ENCODE measurements around the gene ANKRD61.

DNA sequence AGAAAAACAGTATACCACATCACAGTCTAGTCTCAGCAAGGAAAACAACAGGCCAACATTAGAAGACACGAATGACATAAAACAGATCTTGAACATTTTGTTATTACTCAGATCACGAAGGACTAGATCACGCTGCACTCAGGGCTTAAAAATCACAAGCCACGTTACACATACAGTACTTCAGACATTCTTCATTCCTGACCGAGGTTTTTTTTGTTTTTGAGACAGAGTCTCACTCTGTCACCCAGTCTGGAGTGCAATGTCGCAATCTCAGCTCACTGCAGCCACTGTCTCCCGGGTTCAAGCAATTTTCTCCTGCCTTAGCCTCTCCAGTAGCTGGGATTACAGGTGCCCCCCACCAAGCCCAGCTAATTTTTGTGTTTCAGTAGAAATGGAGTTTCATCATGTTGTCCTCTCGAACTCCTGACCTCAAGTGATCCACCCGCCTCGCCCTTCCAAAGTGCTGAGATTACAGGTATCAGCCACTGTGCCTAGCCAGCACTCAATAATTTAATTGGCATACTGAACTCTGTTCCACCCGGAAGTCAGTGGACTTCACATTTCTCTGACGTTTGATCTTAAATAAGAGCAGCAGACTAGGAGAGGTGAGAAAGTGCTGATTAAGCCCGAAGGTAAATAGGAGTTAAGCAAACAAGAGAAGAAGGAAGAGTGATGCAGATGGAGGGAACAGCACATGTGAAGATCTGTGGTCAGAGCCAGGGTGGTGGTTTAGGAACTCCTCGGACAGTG, 18.6 kb upstream of the ANKRD61 start:
- no peak for TF ChIP-seq POLR2A (IDR thresholded peaks at IDR 0.05; ENCODE audit: low read depth)
- TF ChIP-seq, protein P1, sequence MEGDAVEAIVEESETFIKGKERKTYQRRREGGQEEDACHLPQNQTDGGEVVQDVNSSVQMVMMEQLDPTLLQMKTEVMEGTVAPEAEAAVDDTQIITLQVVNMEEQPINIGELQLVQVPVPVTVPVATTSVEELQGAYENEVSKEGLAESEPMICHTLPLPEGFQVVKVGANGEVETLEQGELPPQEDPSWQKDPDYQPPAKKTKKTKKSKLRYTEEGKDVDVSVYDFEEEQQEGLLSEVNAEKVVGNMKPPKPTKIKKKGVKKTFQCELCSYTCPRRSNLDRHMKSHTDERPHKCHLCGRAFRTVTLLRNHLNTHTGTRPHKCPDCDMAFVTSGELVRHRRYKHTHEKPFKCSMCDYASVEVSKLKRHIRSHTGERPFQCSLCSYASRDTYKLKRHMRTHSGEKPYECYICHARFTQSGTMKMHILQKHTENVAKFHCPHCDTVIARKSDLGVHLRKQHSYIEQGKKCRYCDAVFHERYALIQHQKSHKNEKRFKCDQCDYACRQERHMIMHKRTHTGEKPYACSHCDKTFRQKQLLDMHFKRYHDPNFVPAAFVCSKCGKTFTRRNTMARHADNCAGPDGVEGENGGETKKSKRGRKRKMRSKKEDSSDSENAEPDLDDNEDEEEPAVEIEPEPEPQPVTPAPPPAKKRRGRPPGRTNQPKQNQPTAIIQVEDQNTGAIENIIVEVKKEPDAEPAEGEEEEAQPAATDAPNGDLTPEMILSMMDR (IDR thresholded peaks at IDR 0.05): no peak
